Measurements from ENCODE around the gene AKR7A2.

The AKR7A2 gene

GRCh38 chr1:19325368-19325957 lies 13.5 kb upstream of the AKR7A2 start:
- no peak overlapping the region for H3K27ac Mint-ChIP-seq
- H3K4me3 Mint-ChIP-seq, result no peak overlapping the region
- no peaks in the 10 kb centered on the region for H3K4me1 Mint-ChIP-seq
- H3K9me3 Mint-ChIP-seq, result no peaks in the 10 kb centered on the region
- TF ChIP-seq CTCF (IDR thresholded peaks at IDR 0.05; ENCODE audit: unreplicated experiment in 3 of 3), result no peak
- H3K27me3 Mint-ChIP-seq (ENCODE audit: low read depth), result no peaks in the 10 kb centered on the region
- H3K36me3 Mint-ChIP-seq (ENCODE audit: low read depth), result peaks cover 29% of the 10 kb centered on the region

GRCh38 chr1:19324665-19324990 lies 12.7 kb upstream of the AKR7A2 start:
- no peaks in the 10 kb centered on the region for H3K9me3 Mint-ChIP-seq

GRCh38 chr1:19323987-19324664 lies 12.2 kb upstream of the AKR7A2 start:
- no peaks in the 10 kb centered on the region for H3K27me3 Mint-ChIP-seq (ENCODE audit: low read depth)

More at GRCh38 chr1:19324665-19324990, 12.7 kb upstream of the AKR7A2 start:
- Mint-ChIP-seq H3K4me3 (no peak overlapping the region), H3K36me3 (ENCODE audit: low read depth) (peaks cover 28% of the 10 kb centered on the region), H3K4me1 (no peaks in the 10 kb centered on the region), H3K27me3 (ENCODE audit: low read depth) (no peaks in the 10 kb centered on the region), H3K27ac (no peak overlapping the region)
- no peak for TF ChIP-seq CTCF (IDR thresholded peaks at IDR 0.05; ENCODE audit: unreplicated experiment in 3 of 3)

GRCh38 chr1:19322481-19322880 lies 10.5 kb upstream of the AKR7A2 start:
- peaks cover 32% of the 10 kb centered on the region for H3K36me3 Mint-ChIP-seq (ENCODE audit: low read depth)
- H3K27ac Mint-ChIP-seq, result no peak overlapping the region
- H3K9me3 Mint-ChIP-seq, result no peaks in the 10 kb centered on the region
- no peak overlapping the region for H3K4me3 Mint-ChIP-seq
- H3K4me1 Mint-ChIP-seq, result no peaks in the 10 kb centered on the region
- H3K27me3 Mint-ChIP-seq (ENCODE audit: low read depth), result no peaks in the 10 kb centered on the region
- no peak for TF ChIP-seq CTCF (IDR thresholded peaks at IDR 0.05; ENCODE audit: unreplicated experiment in 3 of 3)

More at GRCh38 chr1:19323987-19324664, 12.2 kb upstream of the AKR7A2 start:
- H3K4me1 Mint-ChIP-seq, result no peaks in the 10 kb centered on the region
- TF ChIP-seq CTCF (IDR thresholded peaks at IDR 0.05; ENCODE audit: unreplicated experiment in 3 of 3), result no peak
- H3K36me3 Mint-ChIP-seq (ENCODE audit: low read depth), result peaks cover 28% of the 10 kb centered on the region
- no peaks in the 10 kb centered on the region for H3K9me3 Mint-ChIP-seq
- H3K27ac Mint-ChIP-seq, result no peak overlapping the region
- no peak overlapping the region for H3K4me3 Mint-ChIP-seq

- Mint-ChIP-seq H3K4me3 (no peak overlapping the region), H3K36me3 (ENCODE audit: low read depth) (peaks cover 34% of the 10 kb centered on the region), H3K27me3 (ENCODE audit: low read depth) (no peaks in the 10 kb centered on the region), H3K9me3 (no peaks in the 10 kb centered on the region), H3K4me1 (peaks cover under 1% of the 10 kb centered on the region), H3K27ac (no peak overlapping the region)
- TF ChIP-seq CTCF (IDR thresholded peaks at IDR 0.05; ENCODE audit: unreplicated experiment in 3 of 3), result no peak
Measured at GRCh38 chr1:19321071-19321470, 9.1 kb upstream of the AKR7A2 start.

- H3K36me3 Mint-ChIP-seq (ENCODE audit: low read depth), result peaks cover 39% of the 10 kb centered on the region
- no peak overlapping the region for H3K27ac Mint-ChIP-seq
- no peak for TF ChIP-seq CTCF (IDR thresholded peaks at IDR 0.05; ENCODE audit: unreplicated experiment in 3 of 3)
- peaks cover 7% of the 10 kb centered on the region for H3K4me1 Mint-ChIP-seq
- H3K4me3 Mint-ChIP-seq, result no peak overlapping the region
- H3K27me3 Mint-ChIP-seq (ENCODE audit: low read depth), result no peaks in the 10 kb centered on the region
- no peaks in the 10 kb centered on the region for H3K9me3 Mint-ChIP-seq
Measured at GRCh38 chr1:19319196-19319595, 7.3 kb upstream of the AKR7A2 start.
